HG03025 (cell line): Measurements from ENCODE around the gene CD59.

Source experiments
- ATAC-seq: cut with Tn5 transposase; IDR thresholded peaks from one replicate; pipeline ENCODE4 v1.9.1; 2021; ENCODE audit warnings: mild to moderate bottlenecking, moderate library complexity; ENCODE audit not compliant: unreplicated experiment, low FRiP score

The CD59 gene, protein sequence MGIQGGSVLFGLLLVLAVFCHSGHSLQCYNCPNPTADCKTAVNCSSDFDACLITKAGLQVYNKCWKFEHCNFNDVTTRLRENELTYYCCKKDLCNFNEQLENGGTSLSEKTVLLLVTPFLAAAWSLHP

DNA sequence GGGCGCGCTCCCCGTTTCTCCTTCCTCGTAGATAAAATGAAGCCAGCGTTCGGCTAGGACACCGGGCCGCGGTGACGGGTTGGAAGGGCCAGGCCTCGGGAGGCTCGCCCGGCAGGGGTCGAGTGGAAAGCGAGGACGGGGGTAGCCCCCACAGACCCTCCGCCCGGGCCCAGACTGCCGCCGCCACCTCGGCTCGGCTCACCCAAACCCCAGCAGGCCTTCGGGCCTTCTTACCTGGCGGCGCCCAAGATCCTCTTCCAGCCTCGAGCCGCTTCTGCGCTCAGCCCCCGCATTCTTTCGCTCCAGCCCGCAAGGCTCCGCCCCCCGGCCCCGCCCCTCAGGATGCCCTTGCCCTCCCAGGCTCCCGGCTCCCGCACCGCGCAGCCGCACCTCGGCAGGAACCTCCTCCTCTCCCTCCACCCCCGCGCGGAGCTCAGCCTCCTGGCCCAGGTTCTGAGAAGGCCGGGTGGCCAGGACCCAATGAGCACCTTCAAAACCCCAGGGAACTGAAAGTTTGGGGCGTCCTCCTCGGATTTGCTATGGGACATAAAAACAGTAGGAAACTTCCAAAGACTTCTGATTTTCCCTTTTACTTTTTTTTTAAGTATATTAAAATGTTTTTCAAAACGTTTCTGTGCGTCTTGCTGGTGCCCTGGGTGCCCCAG lies at the start of gene CD59:
CD59 (minus strand) TSS at position 276 of the 665 bp plus-strand sequence. CDS start 13,978 bp downstream, outside the sequence.
- ATAC-seq = peak; percentile 72

DNA sequence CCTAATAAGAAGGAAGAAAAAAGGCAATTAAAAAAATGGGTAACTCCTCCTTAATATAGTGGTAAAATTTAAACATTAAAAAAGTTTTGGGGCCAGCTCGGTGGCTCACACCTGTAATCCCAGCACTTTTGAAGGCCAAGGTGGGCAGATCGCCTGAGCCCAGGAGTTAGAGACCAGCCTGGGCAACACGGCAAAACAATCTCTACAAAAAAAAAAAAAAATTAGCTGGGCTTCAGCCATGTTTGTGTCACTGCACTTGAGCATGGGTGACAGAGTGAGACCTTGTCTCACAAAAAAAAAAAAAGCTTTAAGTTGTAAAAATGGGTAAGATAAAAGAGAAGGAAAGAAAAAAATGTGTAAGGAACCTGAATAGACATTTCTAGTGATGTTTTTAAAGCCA lies 49.4 kb upstream of the CD59 start:
- no peak for ATAC-seq

DNA sequence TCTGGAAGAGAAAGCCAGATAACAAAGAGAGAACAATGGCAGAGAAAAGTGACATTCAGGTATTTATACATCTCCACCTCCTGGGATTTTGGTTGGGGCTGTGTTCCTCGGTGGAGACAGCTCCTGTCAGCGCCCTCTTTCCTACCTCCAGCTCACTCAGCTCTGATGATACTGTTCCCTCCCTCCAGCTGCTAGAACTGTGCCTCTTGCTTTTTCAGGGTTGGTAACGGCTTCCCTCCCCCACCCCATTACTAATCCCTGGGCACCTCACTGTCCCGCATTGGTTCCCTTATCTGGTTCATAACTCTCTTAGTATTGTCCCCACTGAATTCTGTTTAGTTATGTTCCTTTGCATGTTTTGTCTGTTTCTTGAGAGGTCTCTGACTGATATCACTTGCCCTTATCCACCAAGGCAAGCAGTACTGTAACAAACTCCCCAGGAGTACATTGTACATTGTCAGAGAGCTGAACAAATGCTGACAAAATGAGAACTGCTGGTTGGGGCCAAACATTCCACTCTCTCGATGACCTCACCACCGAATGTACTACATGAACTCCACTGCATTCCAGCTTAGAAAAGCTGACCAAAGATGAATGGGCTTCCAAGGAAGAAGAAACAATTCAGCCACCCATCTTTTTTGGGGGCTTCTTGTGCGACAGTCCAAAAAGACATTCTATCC lies 43.8 kb upstream of the CD59 start:
- no peak for ATAC-seq

DNA sequence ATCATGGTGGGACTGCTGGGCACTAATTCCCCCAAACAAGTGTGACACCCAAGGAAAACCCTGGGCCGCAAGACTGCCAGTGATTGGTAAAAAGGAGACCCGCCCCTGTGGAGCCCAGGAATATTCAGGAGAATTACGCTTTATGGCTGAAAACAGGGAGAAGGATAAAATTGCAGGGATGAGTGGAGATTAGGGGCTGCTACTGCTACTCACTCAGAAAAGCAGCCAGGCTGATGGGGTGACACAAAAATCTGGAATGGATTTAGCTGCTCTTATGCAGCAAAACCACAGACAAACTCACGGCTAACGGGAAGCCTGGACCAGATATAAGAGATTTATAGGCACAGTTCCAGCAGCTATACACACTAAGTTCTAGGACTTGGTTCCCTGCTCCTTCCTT lies 42.5 kb upstream of the CD59 start:
- ATAC-seq = no peak

DNA sequence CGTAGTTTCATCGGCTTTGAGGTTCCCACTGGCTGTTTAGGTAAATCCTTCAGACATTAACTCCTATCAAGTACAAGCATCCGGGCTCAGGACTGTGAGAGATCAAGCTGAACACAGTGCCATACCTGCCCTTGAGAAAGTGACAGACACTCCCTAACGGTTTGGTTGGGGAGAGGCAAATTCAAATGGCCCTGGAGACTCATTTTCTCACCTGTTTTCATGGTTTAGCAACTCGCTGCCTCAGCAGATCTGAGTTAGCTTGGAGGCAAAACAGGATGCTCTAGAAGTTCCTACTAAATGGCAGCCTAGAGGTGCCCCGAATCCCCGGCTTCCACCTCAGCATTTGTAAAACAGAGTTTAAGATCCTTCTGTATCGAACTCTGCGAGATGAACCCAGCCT lies 41.7 kb upstream of the CD59 start:
- ATAC-seq = no peak

DNA sequence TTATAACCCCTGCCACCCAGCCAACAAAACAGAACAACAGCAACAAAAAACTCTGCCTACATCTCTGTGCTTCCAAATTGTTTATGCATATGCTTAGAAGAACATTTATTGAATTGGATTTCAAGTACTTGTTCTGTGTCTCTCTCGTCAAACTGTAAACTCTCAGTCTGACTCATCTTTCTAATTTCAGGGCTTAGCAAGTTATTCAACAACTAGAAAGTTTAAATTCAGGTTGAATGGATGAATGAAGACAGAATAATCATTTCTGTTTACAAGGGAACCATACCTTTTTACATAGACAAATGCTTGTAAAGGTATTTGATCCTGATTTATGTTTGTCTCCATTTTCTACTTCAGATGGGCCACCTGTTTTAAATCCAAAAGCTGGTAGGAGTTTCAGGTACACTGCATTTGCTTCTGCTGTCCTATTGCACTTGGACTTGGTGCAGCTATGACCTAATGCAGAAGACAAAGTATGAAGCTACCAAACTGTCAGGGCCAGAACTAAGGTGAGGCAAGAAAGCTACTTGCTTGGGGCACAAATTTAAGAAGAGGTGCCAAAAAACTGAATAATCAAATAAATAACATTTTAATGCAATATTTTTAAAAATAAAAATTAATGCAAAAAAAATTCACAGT lies 39.7 kb upstream of the CD59 start:
- ATAC-seq = no peak

DNA sequence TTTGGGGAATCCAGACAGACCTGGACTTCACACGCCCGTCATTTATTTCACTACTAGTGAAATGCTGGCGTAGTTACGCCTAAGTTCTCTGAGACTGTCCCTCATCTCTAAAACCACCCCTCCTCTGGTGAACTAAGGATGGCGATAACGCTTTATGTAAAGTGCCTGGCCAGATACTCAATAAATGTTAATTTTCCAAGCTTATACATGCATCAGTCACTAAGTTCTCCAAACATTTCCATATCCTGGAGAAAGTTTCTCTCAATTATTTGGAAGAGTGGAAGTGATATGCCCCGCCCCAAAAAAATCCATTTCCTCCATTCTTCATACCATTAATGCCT lies 39.2 kb upstream of the CD59 start:
- ATAC-seq = no peak

DNA sequence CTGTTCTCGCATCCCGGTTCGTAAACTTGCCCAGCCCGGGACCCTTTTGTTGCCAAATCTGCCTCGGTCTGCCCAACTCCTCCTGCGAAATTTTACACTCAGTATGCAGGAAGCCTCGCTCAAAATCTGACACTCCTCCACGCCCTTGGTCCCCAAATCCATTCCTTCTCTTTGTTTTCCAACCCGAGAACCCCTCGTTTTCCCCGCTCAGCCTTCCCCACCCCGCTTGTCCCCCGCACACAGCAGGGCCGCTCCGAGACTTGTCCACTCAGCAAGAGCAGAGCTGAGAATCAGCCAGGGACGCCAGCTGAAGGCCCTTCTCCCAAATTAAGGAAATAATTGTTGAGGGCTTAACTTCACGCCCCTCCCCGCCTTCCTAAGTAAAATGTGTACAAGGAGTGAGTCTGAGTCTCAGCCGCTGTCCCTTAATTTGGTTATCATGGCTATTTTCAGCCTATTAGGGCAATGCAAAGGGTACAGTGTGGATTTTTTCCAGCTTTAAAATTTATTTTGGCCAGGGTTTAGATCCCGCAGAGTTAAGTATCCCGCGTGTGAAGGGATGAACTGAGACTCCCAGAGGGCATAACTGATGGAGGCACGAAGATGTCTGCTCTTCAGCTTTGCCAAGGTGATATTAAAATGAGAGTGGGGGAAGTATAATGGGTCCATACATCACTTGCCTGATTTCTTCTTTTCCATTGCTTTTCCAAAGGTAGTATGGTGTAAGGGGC lies 38.7 kb upstream of the CD59 start:
- peak; percentile 5 for ATAC-seq

DNA sequence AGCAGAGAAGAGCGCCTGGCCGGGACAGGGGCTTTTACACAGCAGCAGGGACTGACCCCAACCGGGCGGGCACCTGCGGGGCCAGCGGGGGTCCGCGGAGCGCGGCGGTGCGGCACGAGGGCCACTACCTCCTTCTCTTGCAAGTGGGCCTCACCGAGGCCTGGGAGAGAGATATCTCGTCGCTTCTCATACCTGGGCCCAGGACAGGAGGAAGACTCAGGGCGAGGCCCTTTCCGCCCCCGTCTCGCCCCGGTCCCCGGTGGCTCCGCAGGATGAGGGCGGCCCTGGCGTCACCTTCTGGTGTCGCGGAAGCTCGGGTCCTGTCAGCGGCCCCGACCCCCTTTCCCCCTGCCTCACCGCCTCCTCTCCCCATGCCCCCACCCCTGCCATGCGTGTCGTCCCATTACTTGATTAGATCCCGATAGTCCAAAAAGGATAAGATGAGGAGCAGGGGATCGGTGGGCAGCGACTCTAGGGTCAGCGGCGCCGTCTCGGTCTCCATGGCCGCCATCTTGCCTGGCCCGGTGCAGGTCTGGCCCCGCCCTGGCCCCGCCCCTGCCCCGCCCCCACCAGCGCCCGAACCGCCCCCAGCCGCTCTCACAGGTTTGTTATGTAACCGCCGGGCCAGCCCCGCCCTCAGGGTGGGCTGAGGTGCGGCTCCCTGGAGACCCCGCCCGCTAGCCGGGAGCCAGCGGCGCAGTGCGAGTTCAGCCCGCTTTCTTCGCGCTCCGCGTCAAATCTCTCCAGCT lies 37.9 kb upstream of the CD59 start, which contains the start of gene FBXO3:
FBXO3 (minus strand) TSS at position 534 of the 749 bp plus-strand sequence; CDS start at position 511, 23 bp downstream.
- peak; percentile 63 for ATAC-seq

DNA sequence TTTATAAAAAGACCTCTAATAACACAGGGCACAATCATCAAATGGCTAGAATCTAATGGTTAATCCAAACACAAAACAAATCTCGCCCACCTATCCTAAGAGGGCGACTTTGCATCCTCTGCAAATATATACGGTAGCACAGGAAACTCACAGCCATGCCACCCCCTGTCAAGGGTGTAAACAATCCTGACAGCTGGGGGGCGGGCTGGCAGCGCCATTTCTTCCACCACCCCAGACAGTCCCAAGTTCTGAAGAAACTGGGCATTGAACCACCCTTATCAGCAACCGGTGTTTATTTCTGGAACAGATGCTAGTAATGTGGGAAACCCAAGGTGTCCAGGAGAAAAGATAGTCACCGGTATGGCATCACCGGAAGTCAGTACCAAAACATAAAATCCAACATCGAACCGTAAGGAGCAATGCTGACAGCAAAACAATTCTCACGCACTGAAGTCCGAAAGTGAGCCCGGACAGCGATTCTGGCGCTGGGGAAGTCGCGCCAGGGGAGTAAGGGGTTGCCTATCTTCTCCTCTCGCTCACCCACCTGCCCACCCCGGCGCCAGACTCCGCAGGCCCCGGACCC lies 37.3 kb upstream of the CD59 start:
- ATAC-seq = peak; percentile 19

DNA sequence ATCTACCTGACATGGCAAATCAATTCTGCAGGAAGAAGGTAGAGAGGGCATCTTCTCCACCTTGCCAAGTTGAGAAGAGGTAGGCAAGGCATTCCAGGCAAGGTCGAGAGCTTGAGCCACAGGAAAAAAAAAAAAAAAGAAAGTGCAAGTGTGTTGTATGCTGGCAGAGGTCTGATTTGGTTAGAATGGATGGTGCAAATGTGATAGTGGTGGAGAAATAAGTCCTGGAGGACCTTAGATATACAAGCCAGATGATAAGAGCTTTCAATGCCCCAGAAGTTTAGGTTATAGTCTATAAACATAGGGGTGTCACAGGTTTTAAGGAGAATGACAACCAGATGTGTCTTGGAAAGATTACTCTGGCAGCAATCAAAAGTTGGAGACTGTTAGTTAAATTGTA lies 36.6 kb upstream of the CD59 start:
- ATAC-seq = no peak

DNA sequence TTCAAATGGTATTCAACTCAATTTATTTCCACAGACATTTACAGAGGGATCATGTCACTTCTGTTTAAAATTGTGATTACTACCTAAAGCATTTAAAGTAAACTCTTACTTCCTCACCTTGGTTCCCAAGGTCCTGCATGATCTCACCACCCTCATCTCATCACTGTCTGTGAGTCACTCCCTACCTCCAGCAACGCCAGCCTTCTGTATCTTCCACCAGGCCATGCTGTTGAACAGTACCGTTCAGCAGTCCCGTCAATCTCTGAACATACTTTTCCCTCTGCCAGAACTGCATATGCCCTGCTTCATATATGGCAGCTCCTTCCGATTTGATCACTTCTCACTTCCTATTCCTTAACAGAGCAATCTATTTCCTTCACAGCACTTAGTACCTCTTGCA lies 36.1 kb upstream of the CD59 start:
- no peak for ATAC-seq

DNA sequence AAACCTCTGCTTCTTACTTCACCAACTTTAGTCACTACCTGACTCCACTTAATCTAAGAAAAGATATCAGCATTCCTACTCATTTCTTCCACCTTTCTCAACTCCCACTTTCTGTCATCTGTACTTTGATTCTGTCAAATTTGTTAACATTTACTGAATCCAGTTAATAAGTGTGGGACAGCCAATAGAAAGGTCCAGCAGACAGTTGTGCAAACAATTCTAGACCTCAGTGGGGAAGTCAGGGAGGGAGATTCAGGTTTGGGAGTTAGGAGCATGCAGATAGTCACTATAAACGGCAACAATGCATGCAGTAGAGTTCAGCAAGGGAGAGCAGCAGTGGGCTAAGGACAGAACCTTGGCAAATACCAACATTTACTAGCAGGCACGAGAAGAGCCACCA lies 34.0 kb upstream of the CD59 start:
- ATAC-seq = no peak

DNA sequence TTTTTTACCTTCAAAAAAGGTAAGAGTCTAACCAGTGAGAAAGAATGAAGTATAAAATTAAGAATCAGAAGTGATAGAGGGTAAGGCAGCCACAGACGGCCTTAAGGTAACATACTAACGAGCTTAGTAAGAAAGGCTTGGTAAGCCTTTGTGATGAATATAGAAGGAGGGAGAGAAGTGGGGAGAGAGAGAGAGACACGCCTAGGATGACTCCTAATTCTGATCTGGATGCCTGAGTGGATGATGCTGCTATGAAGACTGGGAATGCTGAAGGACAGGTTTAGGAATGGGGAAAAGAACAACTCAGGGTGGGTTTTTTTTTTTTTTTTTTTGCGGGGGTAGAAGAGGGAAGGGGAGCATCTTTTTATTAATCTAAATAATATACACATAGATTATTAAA lies 33.3 kb upstream of the CD59 start:
- no peak for ATAC-seq

DNA sequence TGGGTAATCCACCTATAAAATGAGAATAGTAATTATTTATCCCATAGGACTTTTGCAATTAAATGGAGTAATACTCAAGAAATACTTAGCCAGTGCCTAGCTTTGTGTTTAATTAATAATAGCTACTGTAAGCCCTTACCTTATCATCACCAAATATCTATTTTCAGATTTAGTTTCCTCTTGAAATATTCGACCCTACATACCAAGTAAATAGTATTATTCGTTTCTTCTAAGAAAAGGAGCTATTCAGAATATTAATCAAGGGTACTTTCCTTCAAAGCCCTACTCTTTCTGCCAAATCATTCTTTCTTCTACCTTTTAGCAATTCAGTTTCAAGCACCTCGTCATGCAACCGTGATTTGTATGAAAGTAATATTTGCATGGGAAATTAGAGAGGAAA lies 31.4 kb upstream of the CD59 start:
- no peak for ATAC-seq

DNA sequence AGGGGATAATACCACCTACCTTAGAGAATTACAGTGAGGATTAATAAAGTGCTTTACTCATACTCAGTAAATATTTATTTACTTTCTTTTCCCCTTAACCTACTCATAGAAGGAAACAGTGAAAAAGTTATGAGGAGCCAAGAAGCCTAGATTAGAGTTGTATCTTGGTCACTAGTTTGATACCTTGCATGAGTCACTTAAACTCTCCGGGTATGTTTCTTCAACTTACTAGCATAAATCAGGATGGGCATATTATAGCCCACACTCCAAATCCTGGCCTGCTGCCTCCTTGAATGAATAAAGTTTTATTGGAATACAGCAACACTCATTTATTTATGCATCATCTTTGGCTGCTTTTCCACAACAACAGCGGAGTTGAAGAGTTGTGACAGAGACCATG lies 29.9 kb upstream of the CD59 start:
- no peak for ATAC-seq

DNA sequence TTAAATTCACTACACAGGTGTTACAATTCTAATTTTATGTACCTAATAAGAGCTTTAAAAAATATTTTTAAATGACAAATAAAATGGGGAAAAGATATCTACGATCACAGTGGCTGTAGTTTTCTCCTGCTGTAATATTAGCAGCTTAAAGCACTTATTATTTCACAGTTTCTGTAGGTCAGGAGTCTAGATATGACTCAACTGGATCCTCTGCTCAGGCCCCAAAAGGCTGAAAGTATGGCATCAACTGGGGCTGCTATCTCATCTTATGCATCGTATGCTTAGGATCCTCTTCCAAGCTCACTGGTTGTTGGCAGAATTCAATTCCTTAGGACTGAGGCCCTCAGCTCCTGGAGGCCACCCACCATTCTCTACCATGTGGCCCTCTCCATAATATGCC lies 25.2 kb upstream of the CD59 start:
- no peak for ATAC-seq

DNA sequence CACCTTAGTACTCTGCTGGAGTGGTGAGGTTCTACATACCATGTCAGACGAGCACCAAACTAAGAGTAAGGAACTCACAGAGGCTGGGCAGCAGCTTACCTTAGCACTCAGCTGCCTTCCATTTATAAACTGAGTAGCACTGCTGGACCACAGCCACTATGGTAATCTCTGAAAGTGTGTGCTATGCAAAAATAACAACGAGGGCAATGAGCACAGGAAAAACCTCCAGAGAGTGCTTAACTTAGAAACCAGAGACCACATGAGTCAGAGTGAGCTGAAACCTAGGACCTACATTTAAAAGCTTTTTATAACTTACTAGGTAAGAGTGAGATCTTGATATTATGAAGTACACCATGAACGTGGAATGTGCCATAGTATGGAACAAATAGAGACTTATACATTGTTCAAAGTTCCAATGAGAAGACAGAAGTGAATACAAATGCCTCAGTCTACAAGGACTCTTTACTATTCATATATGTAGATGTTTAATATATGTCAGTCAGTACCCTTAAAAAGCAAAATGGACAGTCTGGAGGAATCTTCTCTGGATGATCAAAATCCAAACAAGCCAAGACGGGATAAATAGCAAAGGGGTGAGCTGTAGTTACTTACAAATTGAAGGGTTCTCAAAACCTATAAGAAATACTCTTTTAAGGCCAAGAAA lies 17.2 kb upstream of the CD59 start:
- ATAC-seq = peak; percentile 95

DNA sequence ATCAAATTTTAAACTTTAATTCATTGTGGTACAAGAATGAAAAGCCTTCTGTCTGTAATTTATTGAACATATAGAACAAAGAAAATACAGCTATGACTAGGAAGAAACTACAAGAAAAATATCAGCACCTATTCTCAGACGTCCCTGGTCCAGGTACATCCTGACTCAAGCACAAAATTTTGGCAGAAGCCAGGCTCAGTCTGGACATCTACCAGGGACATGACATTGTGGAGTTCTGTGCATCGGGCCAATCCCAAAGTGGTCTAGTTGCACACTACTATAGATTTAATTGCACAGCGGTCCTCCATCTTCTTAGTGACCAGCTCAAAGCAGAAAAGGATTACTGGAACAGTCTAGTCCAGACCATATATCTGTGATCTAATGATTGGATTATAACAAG lies 15.7 kb upstream of the CD59 start:
- no peak for ATAC-seq
